Testis (tissue), 3 donors: ENCODE measurements around the gene ALCAM. TPM values are rescaled to one million over a fixed set of nuclear protein-coding genes. Genes with fewer than 3 reads are reported as not detected.

ENCODE experiments used
- DNase-seq: peaks from one replicate; pipeline ENCODE4 v3.0.0-alpha.2; 2019
- H3K27ac ChIP-seq, 2 donors: fragments of 200-600 bp; sonication (generic); one replicate each; pipeline ENCODE4 v1.5.1; 2019
- H3K27me3 ChIP-seq: fragments of 200-600 bp; sonication (generic); one replicate; pipeline ENCODE4 v1.5.1; 2019
- H3K36me3 ChIP-seq: fragments of 200-600 bp; sonication (generic); one replicate; pipeline ENCODE4 v1.5.1; 2017; ENCODE audit warnings: low read depth; ENCODE audit errors: missing control alignments
- H3K4me1 ChIP-seq: fragments of 200-600 bp; sonication (generic); one replicate; pipeline ENCODE4 v1.5.1; 2019
- H3K4me3 ChIP-seq, 2 donors: fragments of 200-600 bp; sonication (generic); one replicate each; pipeline ENCODE4 v1.5.1; 2017 to 2019
- H3K9me3 ChIP-seq: fragments of 200-600 bp; sonication (generic); one replicate; pipeline ENCODE4 v1.5.1; 2017
- CTCF ChIP-seq, 3 experiments: fragments of 450-650 bp in 2 of 3; fragments of 200-600 bp in 1 of 3; sonication (generic) in 1 of 3; IDR thresholded peaks; one replicate each; pipeline ENCODE4 v1.5.1; 2016 to 2019; ENCODE audit warnings: antibody characterized with exemption in 3 of 3, mild to moderate bottlenecking in 2 of 3, moderate library complexity in 1 of 3
- POLR2A ChIP-seq: fragments of 450-650 bp; IDR thresholded peaks from one replicate; pipeline ENCODE4 v1.6.1; 2017; ENCODE audit warnings: antibody characterized with exemption, mild to moderate bottlenecking, moderate library complexity
- WGBS, 2 donors: methylation state at CpG; one replicate each; pipeline ENCODE4 v1.1.5; 2018; 5-methylcytosine and 5-hydroxymethylcytosine counted together
- intact Hi-C: fragments of 100-400 bp; cut with DNase I; formaldehyde crosslinking; loops from one replicate; pipeline ENCODE4 v1.15.1; 2023; ENCODE audit warnings: low total_unique reads
- polyA plus RNA-seq: library from polyadenylated mRNA; stranded (reverse); fragments of 350-450 nt; fragmentation: Illumina TruSeq; extraction: RNeasy Lipid Tissue Mini Kit (QIAGEN cat#74804); gene quantifications from one replicate; pipeline ENCODE4 v1.2.3, GENCODE V29; 2014; ENCODE audit warnings: low read depth, low replicate concordance; ENCODE audit not compliant: insufficient read depth
- total RNA-seq, 2 donors: library from RNA; depleted of rRNA; stranded (reverse); fragments of >200 nt; gene quantifications; one replicate each; pipeline ENCODE4 v1.2.3, GENCODE V29; 2016

ALCAM gene
- total and polyA plus RNA-seq, 3 donors from 2014 or later = 8.3 to 9.0 (median 8.7) TPM

- Histone ChIP-seq H3K27ac (no peak overlapping the region), H3K4me1 (no peaks in the 10 kb centered on the region), H3K36me3 (no peaks in the 10 kb centered on the region), H3K4me3 (no peak overlapping the region), H3K9me3 (no peaks in the 10 kb centered on the region), H3K27me3 (no peaks in the 10 kb centered on the region)
- DNase-seq = no peak
- TF ChIP-seq POLR2A (no peak), CTCF (IDR thresholded peaks at IDR 0.05) (no peak)
- intact Hi-C loops = no loop called here
- 60 to 66% methylated on average over 9 to 13 of the region's 13 CpGs for WGBS, 2 donors
These were observed 137.8 kb downstream of the ALCAM start for GRCh38 chr3:105504440-105504951.

GRCh38 chr3:105505170-105505569, 138.5 kb downstream of the ALCAM start:
- Histone ChIP-seq H3K27ac (no peak overlapping the region), H3K27me3 (no peaks in the 10 kb centered on the region), H3K4me3 (no peak overlapping the region), H3K36me3 (no peaks in the 10 kb centered on the region), H3K4me1 (no peaks in the 10 kb centered on the region), H3K9me3 (no peaks in the 10 kb centered on the region)
- TF ChIP-seq POLR2A (no peak), CTCF (IDR thresholded peaks at IDR 0.05) (no peak)
- intact Hi-C loops = no loop called here
- DNase-seq = no peak
- WGBS, 2 donors = 52 to 62% methylated on average over 5 of the region's 5 CpGs

- Histone ChIP-seq H3K27ac (no peak overlapping the region), H3K4me3 (no peak overlapping the region)
- intact Hi-C loops = no loop called here
These were observed 144.3 kb downstream of the ALCAM start for GRCh38 chr3:105511031-105511430.

GRCh38 chr3:105512061-105512460, 145.4 kb downstream of the ALCAM start:
- H3K27me3 ChIP-seq = no peaks in the 10 kb centered on the region
- TF ChIP-seq CTCF (IDR thresholded peaks at IDR 0.05) (no peak), POLR2A (no peak)
- no peaks in the 10 kb centered on the region for H3K9me3 ChIP-seq
- no peak for DNase-seq
- intact Hi-C loops = no loop called here
- H3K4me3 ChIP-seq = no peak overlapping the region
- H3K36me3 ChIP-seq = no peaks in the 10 kb centered on the region
- H3K27ac ChIP-seq = no peak overlapping the region
- no peaks in the 10 kb centered on the region for H3K4me1 ChIP-seq
- WGBS, 2 donors = 84% methylated on average over 1 of the region's 1 CpG

More at GRCh38 chr3:105511031-105511430, 144.3 kb downstream of the ALCAM start:
- no peak for TF ChIP-seq POLR2A
- Histone ChIP-seq H3K4me1 (no peaks in the 10 kb centered on the region), H3K9me3 (no peaks in the 10 kb centered on the region), H3K36me3 (no peaks in the 10 kb centered on the region), H3K27me3 (no peaks in the 10 kb centered on the region)
- DNase-seq = no peak

- TF ChIP-seq CTCF (IDR thresholded peaks at IDR 0.05) (no peak), POLR2A (no peak)
- Histone ChIP-seq H3K9me3 (no peaks in the 10 kb centered on the region), H3K4me3 (no peak overlapping the region), H3K36me3 (no peaks in the 10 kb centered on the region), H3K4me1 (no peaks in the 10 kb centered on the region), H3K27me3 (no peaks in the 10 kb centered on the region), H3K27ac (no peak overlapping the region)
- intact Hi-C loops = no loop called here
- no peak for DNase-seq
- 92 to 100% methylated on average over 1 of the region's 1 CpG for WGBS, 2 donors
These were observed 146.3 kb downstream of the ALCAM start for GRCh38 chr3:105513042-105513441.
